Liver (tissue), 9 donors: ENCODE results near the gene MYH14. TPM values are rescaled to one million over a fixed set of nuclear protein-coding genes. Genes with fewer than 3 reads are reported as not detected.

Experiments used
- DNase-seq: peaks from one replicate; pipeline ENCODE4 v3.0.0-alpha.2; 2017; ENCODE audit warnings: low spot score
- H3K27ac ChIP-seq, 2 donors: one replicate each; pipeline ENCODE4 v1.7.0; 2013; ENCODE audit warnings: inconsistent platforms in 2 of 2, low read length in 2 of 2, control low read depth in 1 of 2, low read depth in 1 of 2, mild to moderate bottlenecking in 1 of 2
- H3K27me3 ChIP-seq, 4 donors: one replicate each; pipeline versions ENCODE4 v1.6.1 to v1.7.0; 2013; ENCODE audit warnings: low read length in 3 of 4, inconsistent platforms in 1 of 4, mild to moderate bottlenecking in 1 of 4, moderate library complexity in 1 of 4; ENCODE audit not compliant: control insufficient read depth in 4 of 4, insufficient read depth in 4 of 4
- H3K36me3 ChIP-seq, 4 donors: one replicate each; pipeline versions ENCODE4 v1.6.1 to v1.7.0; 2013; ENCODE audit warnings: low read length in 3 of 4, mild to moderate bottlenecking in 3 of 4, low read depth in 1 of 4, moderate library complexity in 1 of 4; ENCODE audit not compliant: control insufficient read depth in 4 of 4, insufficient read depth in 3 of 4
- H3K4me1 ChIP-seq, 4 donors: one replicate each; pipeline versions ENCODE4 v1.6.1 to v1.7.0; 2013; ENCODE audit warnings: low read length in 3 of 4, mild to moderate bottlenecking in 3 of 4, moderate library complexity in 1 of 4; ENCODE audit not compliant: control insufficient read depth in 4 of 4, insufficient read depth in 4 of 4
- H3K4me3 ChIP-seq, 3 donors: one replicate each; pipeline versions ENCODE4 v1.6.1 to v1.7.0; 2013; ENCODE audit warnings: low read length in 3 of 3, control low read depth in 1 of 3, low read depth in 1 of 3, mild to moderate bottlenecking in 1 of 3
- H3K9ac ChIP-seq, 2 donors: one replicate each; pipeline ENCODE4 v1.7.0; 2013; ENCODE audit warnings: low read length in 2 of 2, mild to moderate bottlenecking in 2 of 2, moderate library complexity in 2 of 2, control low read depth in 1 of 2, low read depth in 1 of 2
- H3K9me3 ChIP-seq, 4 donors: one replicate each; pipeline versions ENCODE4 v1.6.1 to v1.7.0; 2013; ENCODE audit warnings: low read length in 3 of 4; ENCODE audit not compliant: control insufficient read depth in 4 of 4
- ATF3 ChIP-seq: IDR thresholded peaks from 2 replicates; pipeline ENCODE4 v1.6.1; 2016; ENCODE audit warnings: antibody characterized with exemption
- CTCF ChIP-seq: fragments of 150-350 bp; IDR thresholded peaks from 2 replicates; pipeline ENCODE4 v1.5.1; 2017; ENCODE audit warnings: improper control_type of control experiment, low read depth, low read length; ENCODE audit not compliant: missing input control
- EGR1 ChIP-seq, 2 donors: IDR thresholded peaks; 2 replicates each; pipeline ENCODE4 v1.6.1; 2016 to 2018; ENCODE audit warnings: antibody characterized with exemption in 2 of 2, low read depth in 2 of 2
- FOXA1 ChIP-seq: IDR thresholded peaks from 2 replicates; pipeline ENCODE4 v1.6.1; 2016; ENCODE audit warnings: antibody characterized with exemption
- FOXA2 ChIP-seq: IDR thresholded peaks from 2 replicates; pipeline ENCODE4 v1.6.1; 2016; ENCODE audit warnings: antibody characterized with exemption
- GABPA ChIP-seq, 2 donors: IDR thresholded peaks in 1 of 2; conservative IDR thresholded peaks in 1 of 2; 2 replicates each; pipeline ENCODE4 v1.6.1; 2016; ENCODE audit warnings: antibody characterized with exemption in 2 of 2, mild to moderate bottlenecking in 1 of 2, moderate library complexity in 1 of 2
- HNF4A ChIP-seq, 2 donors: conservative IDR thresholded peaks; 2 replicates each; pipeline ENCODE4 v1.6.1; 2016; ENCODE audit warnings: antibody characterized with exemption in 2 of 2, mild to moderate bottlenecking in 2 of 2
- HNF4G ChIP-seq: IDR thresholded peaks from 2 replicates; pipeline ENCODE4 v1.6.1; 2016; ENCODE audit warnings: antibody characterized with exemption
- JUND ChIP-seq, 2 donors: IDR thresholded peaks; 2 replicates each; pipeline ENCODE4 v1.6.1; 2016; ENCODE audit warnings: antibody characterized with exemption in 2 of 2
- MAX ChIP-seq: IDR thresholded peaks from 2 replicates; pipeline ENCODE4 v1.6.1; 2016; ENCODE audit warnings: antibody characterized with exemption
- NR2F2 ChIP-seq: IDR thresholded peaks from 2 replicates; pipeline ENCODE4 v1.6.1; 2016; ENCODE audit warnings: antibody characterized with exemption
- RAD21 ChIP-seq, 2 donors: IDR thresholded peaks; 2 replicates each; pipeline ENCODE4 v1.6.1; 2016; ENCODE audit warnings: antibody characterized with exemption in 2 of 2, mild to moderate bottlenecking in 2 of 2
- REST ChIP-seq: IDR thresholded peaks from 2 replicates; pipeline ENCODE4 v1.6.1; 2016; ENCODE audit warnings: antibody characterized with exemption, mild to moderate bottlenecking
- RXRA ChIP-seq, 2 donors: IDR thresholded peaks; 2 replicates each; pipeline ENCODE4 v1.6.1; 2017 to 2018; ENCODE audit warnings: antibody characterized with exemption in 2 of 2, mild to moderate bottlenecking in 1 of 2
- SP1 ChIP-seq: IDR thresholded peaks from 2 replicates; pipeline ENCODE4 v1.6.1; 2018; ENCODE audit warnings: antibody characterized with exemption, mild to moderate bottlenecking
- TAF1 ChIP-seq: conservative IDR thresholded peaks from 2 replicates; pipeline ENCODE4 v1.6.1; 2016; ENCODE audit warnings: antibody characterized with exemption, mild to moderate bottlenecking
- YY1 ChIP-seq: IDR thresholded peaks from 2 replicates; pipeline ENCODE4 v1.6.1; 2016; ENCODE audit warnings: antibody characterized with exemption, mild to moderate bottlenecking
- ZBTB33 ChIP-seq: IDR thresholded peaks from 2 replicates; pipeline ENCODE4 v1.6.1; 2016; ENCODE audit warnings: antibody characterized with exemption
- WGBS: extraction: QIAGEN DNeasy Blood & Tissue Kit; methylation state at CpG from one replicate; pipeline ENCODE4 v1.1.7; 2013; 5-methylcytosine and 5-hydroxymethylcytosine counted together
- polyA plus RNA-seq, 2 donors: library from polyadenylated mRNA; stranded (reverse) in 1 of 2; unstranded in 1 of 2; fragments of 200-250 nt in 1 of 2; fragments of >200 nt in 1 of 2; fragmentation: Nextera tagmentation in 1 of 2; extraction: Ambion mirVana in 1 of 2; gene quantifications; one replicate each; pipeline versions ENCODE4 v1.2.1 to v1.2.3, GENCODE V29; 2013 to 2015
- total RNA-seq, 2 donors: library from RNA; depleted of rRNA; stranded (reverse); fragments of >200 nt; gene quantifications; one replicate each; pipeline ENCODE4 v1.2.3, GENCODE V29; 2014
- donor health status: healthy.
- donor health status: healthy.
- donor health status: healthy.
- donor health status: healthy.
- donor health status: healthy.

Gene MYH14
- total and polyA plus RNA-seq, 4 donors, result 12.4 to 37.5 (median 25.5) TPM

GRCh38 chr19:50327461-50328223, 124.2 kb downstream of the MYH14 start:
- no peak for DNase-seq
- H3K4me1 ChIP-seq, result peaks cover 22 to 52% (median 39%) of the 10 kb centered on the region in 4 donors
- H3K27me3 ChIP-seq, result peaks cover 0 to 3% (median 0%) of the 10 kb centered on the region in 4 donors
- H3K9me3 ChIP-seq, result no peaks in the 10 kb centered on the region
- WGBS, result 32% methylated on average over 20 of the region's 20 CpGs
- peaks cover 0 to 7% (median 1%) of the 10 kb centered on the region in 4 donors for H3K36me3 ChIP-seq
- H3K27ac ChIP-seq, result no peak overlapping the region
- peak overlapping the region in 1 of 3 donors; percentile 61 for H3K4me3 ChIP-seq
- no peak for TF ChIP-seq CTCF
- TF ChIP-seq SP1, result no peak
- no peak for TF ChIP-seq RAD21 (IDR thresholded peaks at IDR 0.05)
- TF ChIP-seq EGR1 (IDR thresholded peaks at IDR 0.05; ENCODE audit: low read depth in 2 of 2), result no peak
- TF ChIP-seq FOXA1, result no peak
- no peak for TF ChIP-seq FOXA2
- TF ChIP-seq YY1, result no peak
- TF ChIP-seq TAF1, result no peak
- TF ChIP-seq GABPA (IDR thresholded peaks at IDR 0.05 in 1 of 2, conservative IDR thresholded peaks at IDR 0.05 in 1 of 2), result no peak
- no peak for TF ChIP-seq NR2F2
- no peak for TF ChIP-seq HNF4G
- TF ChIP-seq JUND (IDR thresholded peaks at IDR 0.05), result no peak
- no peak for TF ChIP-seq MAX
- no peak for TF ChIP-seq HNF4A (conservative IDR thresholded peaks at IDR 0.05)
- TF ChIP-seq ZBTB33, result no peak
- no peak for TF ChIP-seq ATF3
- no peak for TF ChIP-seq REST
- no peak for TF ChIP-seq RXRA (IDR thresholded peaks at IDR 0.05)
- no peak overlapping the region for H3K9ac ChIP-seq
